ENCODE measurements around the gene DNAH17. TPM values are rescaled to one million over a fixed set of nuclear protein-coding genes. Genes with fewer than 3 reads are reported as not detected.

The DNAH17 gene
- total RNA-seq, 1 experiment from 2014 or later: 0.18 TPM

- Histone ChIP-seq H3K27ac (ENCODE audit: low read length) (no peak overlapping the region), H3K27me3 (ENCODE audit: control insufficient read depth, insufficient read depth, low read length) (no peaks in the 10 kb centered on the region), H3K4me3 (ENCODE audit: low read depth in 2 of 2, low read length in 2 of 2) (no peak overlapping the region), H3K36me3 (ENCODE audit: control insufficient read depth, insufficient read depth, low read length) (no peaks in the 10 kb centered on the region), H3K4me1 (ENCODE audit: control insufficient read depth, insufficient read depth, low read length) (no peaks in the 10 kb centered on the region), H3K9me3 (ENCODE audit: control insufficient read depth, insufficient read depth, low read depth, low read length) (no peaks in the 10 kb centered on the region)
- ATAC-seq (no peak), DNase-seq (ENCODE audit: low read depth, low spot score) (no peak)
- CTCF ChIA-PET: interaction anchor here (0.6 to 0.8 kb wide), 2 partner anchors 216 to 240 kb away, joined by 3 to 4 read pairs; no protein-coding TSS in a partner anchor
- BruUV-seq (replicated peaks): no TSS peak
- no peak for TF ChIP-seq POLR2AphosphoS5 (IDR thresholded peaks at IDR 0.05; ENCODE audit: low read depth, low read length)
- TF ChIP-seq TCF7L2 (IDR thresholded peaks at IDR 0.05; ENCODE audit: low read depth, low read length): no peak
- no peak for TF ChIP-seq SIN3A (IDR thresholded peaks at IDR 0.05; ENCODE audit: borderline replicate concordance, insufficient read depth, low read depth, low read length)
- TF ChIP-seq CTCF (IDR thresholded peaks at IDR 0.05): no peak
- no peak for TF ChIP-seq REST (IDR thresholded peaks at IDR 0.05; ENCODE audit: insufficient read depth in 1 of 2, low read depth in 2 of 2, low read length in 1 of 2)
- intact Hi-C loops (cut with micrococcal nuclease; ENCODE audit: unreplicated experiment) (no loop called here), in situ Hi-C loops (cut with HindIII; ENCODE audit: low pct_unique_long_range_greater_than_20kb, low sequenced_read_pairs) (loop anchor here (25.0 kb wide), 1 partner anchor 346 kb away; the partner anchor contains the start of gene USP36)
- POLR2A ChIA-PET: interaction anchor here (0.5 kb wide), 1 partner anchor 189 kb away, joined by 3 read pairs; no protein-coding TSS in a partner anchor
Observed at GRCh38 chr17:78491236-78492115, 85.7 kb downstream of the DNAH17 start.

GRCh38 chr17:78490673-78491072, 86.5 kb downstream of the DNAH17 start:
- Histone ChIP-seq H3K36me3 (ENCODE audit: control insufficient read depth, insufficient read depth, low read length) (no peaks in the 10 kb centered on the region), H3K27ac (ENCODE audit: low read length) (no peak overlapping the region), H3K4me1 (ENCODE audit: control insufficient read depth, insufficient read depth, low read length) (no peaks in the 10 kb centered on the region), H3K4me3 (ENCODE audit: low read depth in 2 of 2, low read length in 2 of 2) (no peak overlapping the region), H3K9me3 (ENCODE audit: control insufficient read depth, insufficient read depth, low read depth, low read length) (no peaks in the 10 kb centered on the region), H3K27me3 (ENCODE audit: control insufficient read depth, insufficient read depth, low read length) (no peaks in the 10 kb centered on the region)
- CTCF ChIA-PET: no interaction called here
- intact Hi-C loops (cut with micrococcal nuclease; ENCODE audit: unreplicated experiment): no loop called here
- ATAC-seq (no peak), DNase-seq (ENCODE audit: low read depth, low spot score) (no peak)
- TF ChIP-seq CTCF (IDR thresholded peaks at IDR 0.05) (no peak), POLR2AphosphoS5 (IDR thresholded peaks at IDR 0.05; ENCODE audit: low read depth, low read length) (no peak), TCF7L2 (IDR thresholded peaks at IDR 0.05; ENCODE audit: low read depth, low read length) (no peak), SIN3A (IDR thresholded peaks at IDR 0.05; ENCODE audit: borderline replicate concordance, insufficient read depth, low read depth, low read length) (no peak), REST (IDR thresholded peaks at IDR 0.05; ENCODE audit: insufficient read depth in 1 of 2, low read depth in 2 of 2, low read length in 1 of 2) (no peak)
- in situ Hi-C loops (cut with HindIII; ENCODE audit: low pct_unique_long_range_greater_than_20kb, low sequenced_read_pairs): loop anchor here (25.0 kb wide), 1 partner anchor 347 kb away; the partner anchor contains the start of gene USP36
- BruUV-seq (replicated peaks): no TSS peak
- POLR2A ChIA-PET: no interaction called here
